Left renal pelvis (tissue), 4 donors: ENCODE measurements around the gene LAMC3. TPM values are rescaled to one million over a fixed set of nuclear protein-coding genes. Genes with fewer than 3 reads are reported as not detected.
"Not testable (repeated sequence)": the region's sequence is repeated elsewhere in the genome, so short reads cannot be mapped to it uniquely, and the experiment has no call there.

ENCODE experiments used
- DNase-seq, 4 donors: peaks; one replicate each; pipeline ENCODE4 v3.0.0-alpha.2; 2013; ENCODE audit warnings: low read depth in 4 of 4, low spot score in 3 of 4
- polyA plus RNA-seq, 4 donors: library from polyadenylated mRNA; unstranded; fragments of 120-200 nt; gene quantifications; one replicate each; pipeline ENCODE4 v1.2.1, GENCODE V29; 2013; ENCODE audit not compliant: insufficient read length in 4 of 4

LAMC3 gene
- polyA plus RNA-seq, 4 donors, result 1.8 to 33.9 (median 23.3) TPM

DNA sequence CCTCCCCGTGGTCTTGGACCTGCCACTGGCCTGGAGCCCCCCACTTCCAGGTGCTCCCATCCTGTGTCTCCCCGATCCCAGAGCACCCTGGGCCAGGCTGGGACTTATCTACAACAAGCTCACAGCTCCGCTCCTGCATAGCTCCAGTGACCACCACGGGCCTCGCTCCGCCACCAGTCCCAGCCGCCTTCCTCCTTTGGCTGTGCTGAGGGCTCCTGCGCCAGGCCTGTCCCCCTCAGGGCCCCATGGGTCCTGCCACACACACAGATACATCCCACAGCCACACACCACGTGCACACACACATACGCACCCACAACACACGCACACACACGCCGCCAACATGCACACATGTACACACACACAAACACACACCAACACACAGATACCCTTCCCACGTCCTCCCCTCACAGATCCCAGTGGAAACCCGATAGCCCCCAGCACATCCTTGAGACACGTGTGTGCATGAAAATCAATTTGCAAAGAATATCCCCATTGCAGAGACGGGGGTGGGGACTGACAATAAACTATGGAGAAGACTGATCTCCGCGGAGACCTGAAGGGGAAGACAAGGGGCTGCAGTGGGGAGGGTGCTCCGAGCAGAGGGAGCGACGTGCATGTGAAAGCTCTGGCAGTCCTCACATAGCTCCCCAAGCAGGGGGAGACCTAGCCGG, 18.5 kb upstream of the LAMC3 start:
- no peak for DNase-seq

DNA sequence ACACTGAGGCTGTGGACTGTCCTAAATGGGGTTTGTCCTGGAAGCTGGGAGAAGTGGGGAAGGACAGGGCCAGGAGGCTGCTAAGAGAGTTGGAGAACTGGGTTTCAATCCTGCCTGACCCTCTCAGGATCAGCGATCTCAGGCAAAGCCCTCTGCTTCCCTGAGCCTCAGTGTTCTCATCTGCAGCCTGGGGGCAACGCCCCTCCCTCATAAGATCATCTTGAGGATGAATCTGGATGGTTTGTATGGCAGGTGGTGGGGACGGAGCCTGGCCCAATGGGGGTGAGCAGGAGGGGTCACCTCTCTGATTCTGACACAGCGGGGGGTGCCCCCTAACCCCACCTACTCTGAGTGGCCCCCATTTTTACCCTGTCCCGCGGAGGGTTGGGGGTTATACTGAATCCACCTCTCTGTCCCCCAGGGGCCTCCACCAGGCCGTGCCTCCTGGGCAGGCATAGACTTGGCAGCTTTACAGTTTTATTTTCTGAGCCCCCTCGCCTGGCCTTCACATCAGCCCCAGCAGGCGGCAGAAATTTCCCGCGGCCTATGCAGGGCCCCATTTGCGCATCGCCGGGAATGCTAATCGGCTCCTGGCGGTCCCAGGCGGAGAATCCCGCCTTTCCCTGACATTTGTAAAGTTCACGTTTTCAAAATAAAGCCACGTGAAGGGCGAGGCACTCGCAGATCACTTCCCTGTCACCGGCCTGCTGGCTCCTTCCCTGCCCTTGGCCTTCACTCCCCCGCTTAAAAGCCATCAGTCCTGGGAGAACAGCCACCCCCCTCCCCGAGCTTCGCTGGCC, 17.8 kb upstream of the LAMC3 start:
- DNase-seq, result no peak

DNA sequence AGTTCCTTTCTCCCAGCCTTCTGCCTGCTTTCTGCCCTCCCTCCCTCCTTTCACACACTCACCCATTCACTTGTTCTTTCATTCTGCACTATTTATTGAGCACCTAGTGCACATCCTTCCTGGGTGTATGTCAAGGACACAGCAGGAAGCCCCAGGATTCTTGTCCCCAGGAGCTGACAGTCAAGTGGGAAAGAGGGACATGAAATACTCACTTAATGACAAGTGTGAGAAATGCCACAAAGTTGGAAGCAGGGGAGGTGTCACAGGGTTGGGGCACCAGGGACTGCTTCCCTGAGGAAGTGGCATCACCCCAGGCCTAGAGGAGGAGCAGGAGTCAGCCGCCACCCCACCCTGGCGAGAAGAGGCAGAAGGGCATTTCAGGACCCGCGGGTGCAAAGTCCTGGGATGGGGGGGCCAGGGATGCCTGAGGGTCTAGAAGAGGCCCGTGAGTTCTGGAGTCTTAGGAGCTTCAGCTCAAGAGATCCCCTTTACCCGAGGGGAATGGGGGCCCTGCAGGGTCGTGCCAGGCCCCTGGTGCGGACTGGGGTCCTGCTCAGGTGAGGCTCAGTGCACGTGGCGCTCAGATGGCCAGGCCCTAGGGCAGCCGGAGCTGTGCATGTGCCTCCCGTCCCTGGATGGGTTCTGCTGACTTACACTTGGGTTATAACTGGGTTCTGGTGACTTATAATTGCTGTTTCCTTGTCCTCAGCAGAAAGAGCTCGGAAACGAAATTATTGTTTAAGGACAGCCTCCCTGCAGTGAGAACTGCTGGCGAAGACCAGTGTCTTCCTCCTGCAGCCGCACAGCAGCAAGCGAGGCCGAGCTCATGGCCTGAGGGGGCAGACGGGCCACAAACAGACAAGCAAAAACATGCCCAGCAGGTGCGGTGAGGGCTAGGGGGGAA, 16.9 kb upstream of the LAMC3 start:
- no peak for DNase-seq

DNA sequence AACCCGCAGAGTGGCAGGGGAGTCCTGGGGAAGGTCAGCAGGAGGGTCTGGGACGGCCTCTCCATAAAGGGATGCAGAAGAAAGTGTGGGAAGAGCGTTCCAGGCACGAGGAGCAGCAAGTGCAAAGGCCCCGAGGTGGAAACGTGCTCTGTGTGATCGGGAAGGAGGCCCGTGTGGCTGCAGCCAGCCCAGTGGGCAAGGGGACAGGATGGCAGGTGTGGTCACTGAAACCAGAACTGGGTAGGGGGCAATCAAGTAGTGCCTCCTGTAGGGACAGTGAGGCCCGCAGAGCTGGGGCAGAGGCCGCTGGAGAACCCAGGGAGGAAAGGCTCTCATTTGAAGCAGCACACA, 16.3 kb upstream of the LAMC3 start:
- no peak for DNase-seq

DNA sequence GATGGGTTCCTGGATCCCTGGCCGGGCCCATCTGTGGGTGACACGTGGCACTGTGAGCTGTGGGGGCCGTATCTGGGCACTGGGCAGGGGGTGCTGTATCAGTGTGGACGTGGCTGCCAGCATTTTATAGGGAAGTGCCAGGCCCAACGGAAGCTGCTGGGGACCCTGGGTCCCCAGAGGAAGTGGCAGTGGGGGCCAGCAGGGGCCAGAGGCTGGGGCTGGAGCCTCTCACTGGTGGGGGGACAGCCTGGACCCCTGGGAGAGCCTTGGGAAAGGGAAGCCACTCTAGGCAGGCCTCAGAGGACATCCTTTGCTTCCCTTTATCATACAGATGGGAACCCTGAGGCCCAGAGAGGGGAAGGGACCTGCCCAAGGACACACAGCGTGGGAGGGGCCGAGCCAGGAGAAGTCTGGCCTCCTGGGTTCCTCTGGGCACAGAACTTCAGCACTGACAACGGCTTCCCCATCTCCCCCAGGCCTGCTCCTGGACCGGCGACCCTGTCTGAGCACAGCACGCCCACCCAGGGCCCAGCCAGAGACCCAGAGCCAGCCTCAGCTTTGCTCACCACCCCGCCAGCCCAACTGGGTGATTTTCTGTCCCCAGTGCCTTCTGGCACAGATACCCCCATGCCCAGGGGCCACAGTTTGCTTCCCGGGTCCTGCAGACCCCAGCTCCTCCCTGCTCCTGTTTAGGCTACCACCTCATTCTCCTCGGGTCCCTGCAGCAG, 15.5 kb upstream of the LAMC3 start:
- no peak for DNase-seq

DNA sequence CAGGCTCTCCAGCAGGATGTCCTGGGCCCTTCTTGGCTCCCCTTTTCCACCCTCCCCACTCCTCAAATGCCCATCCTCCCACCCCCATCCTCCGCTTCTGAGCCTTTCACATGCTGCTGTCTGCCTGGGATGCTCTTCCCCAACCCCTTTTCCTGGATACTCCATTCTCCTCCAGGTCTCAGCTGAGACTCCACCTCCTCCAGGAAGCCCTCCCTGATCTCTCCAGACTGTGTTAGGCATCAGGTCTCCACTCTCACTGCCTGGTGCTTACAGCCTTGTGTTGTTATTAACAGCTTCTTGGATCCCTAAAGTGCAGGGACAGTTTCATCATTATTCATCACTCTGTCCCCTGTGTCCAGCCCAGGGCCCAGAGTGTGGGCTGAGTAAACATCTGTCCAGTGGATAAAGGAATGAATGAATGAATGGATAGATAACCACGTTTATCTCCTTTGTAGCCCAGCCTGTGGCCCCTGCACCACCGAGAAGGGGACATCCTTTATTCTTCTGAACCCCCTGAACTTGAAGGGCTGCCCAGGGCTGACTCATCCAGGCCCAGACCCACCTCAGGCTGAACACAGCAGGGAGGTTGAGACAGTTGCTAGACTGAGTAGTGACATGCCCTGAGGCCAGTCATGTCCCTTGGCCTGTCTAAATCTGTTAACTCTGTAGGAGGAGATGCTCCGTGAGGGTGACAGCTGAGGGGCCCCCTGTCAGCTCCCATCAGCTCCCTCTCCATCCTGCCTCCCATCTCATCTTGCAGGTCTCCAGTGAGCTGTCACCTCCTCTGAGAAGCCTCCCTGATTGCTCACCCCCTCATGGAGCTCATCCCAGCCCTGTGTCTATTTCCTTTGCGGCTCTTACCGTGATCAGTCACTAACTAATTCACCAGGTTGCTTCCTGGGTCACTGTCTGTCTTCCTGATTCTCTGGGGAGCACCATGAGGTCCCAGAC, 14.6 kb upstream of the LAMC3 start:
- DNase-seq, result no peak

DNA sequence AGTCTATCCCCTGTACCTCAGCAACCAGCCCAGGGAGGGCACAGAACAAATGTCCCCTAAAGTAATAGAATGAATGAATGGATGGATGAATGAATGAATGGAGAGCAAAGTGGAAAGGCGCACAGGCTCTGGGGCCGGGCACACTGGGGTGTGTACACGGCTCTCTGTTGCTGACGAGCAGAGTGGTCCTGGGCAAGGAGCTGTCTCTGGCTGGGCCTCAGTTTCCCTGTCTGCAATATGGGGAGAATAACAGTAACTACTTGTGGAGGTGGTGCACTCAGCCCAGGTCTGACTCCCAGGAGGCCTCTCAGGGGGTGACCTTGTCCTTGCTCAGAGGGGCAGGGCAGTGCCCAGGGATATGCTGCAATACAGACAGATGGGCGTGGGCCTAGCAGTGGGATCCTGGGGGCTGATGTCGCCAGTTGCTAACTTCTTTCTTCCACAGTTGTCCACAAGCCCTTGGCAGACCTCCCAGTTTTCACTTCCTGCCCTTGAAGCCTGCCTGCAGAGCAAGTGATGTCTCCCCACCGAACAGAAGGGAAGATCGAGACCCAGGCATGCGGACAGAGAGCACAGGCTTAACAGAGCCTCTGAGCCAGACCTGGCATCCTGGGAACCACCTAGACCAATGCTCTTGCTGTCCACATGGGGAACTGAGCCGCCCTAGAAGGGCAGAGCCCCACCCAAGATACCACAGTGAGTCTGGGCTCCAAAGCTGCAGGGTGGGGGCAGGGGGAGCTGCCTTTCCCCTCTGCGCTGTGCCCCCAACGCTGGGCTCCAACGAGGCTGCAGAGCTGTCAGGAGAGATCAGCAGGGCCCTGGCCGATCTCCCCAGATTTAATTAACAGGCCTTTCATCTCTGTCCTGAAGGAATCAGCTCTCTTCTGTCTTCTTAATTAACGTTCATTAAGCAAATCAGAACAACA, 13.6 kb upstream of the LAMC3 start:
- no peak for DNase-seq

DNA sequence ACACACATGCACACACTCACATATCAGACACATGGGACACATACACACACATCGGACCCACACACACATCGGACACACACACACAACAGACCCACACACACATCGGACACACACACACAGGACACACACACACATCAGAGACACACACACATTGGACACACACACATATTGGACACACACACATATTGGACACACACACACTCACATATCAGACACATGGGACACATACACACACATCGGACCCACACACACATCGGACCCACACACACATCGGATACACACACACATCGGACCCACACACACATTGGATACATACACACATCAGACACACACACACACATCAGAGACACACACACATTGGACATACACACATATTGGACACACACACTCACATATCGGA, 12.8 kb upstream of the LAMC3 start:
- DNase-seq, result no peak

DNA sequence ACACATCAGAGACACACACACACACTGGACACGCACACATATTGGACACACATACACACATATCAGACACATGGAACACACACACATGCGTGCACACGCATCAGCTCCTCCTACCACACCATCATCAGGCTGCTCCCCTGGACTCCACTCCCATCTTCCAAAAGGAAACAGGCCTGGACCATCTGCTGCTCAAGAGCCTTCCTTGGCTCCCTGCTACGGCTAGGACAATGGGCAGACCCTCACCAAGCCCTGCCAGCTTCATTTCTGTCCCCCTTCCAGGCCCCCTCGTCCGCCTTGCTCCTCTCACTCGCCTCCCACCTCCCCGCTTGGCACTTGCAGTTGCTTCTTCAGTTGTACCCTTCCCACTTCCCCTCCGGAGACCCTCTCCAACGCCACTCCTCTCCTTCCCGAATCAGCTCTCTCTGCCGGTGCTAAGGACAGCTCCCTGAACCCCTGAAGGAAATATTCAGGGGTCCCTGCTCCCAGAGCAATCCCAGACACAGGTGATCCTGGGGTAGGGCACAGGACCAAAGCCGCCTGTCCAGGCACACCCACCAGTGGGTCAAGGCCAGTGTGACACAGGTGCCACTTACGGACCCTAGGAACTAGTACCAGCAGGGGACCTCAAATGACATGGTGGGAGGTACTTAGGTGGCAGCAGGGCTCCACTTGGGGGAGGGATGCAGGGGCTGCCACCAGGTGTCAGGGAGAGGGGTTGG, 12.1 kb upstream of the LAMC3 start:
- no peak for DNase-seq

DNA sequence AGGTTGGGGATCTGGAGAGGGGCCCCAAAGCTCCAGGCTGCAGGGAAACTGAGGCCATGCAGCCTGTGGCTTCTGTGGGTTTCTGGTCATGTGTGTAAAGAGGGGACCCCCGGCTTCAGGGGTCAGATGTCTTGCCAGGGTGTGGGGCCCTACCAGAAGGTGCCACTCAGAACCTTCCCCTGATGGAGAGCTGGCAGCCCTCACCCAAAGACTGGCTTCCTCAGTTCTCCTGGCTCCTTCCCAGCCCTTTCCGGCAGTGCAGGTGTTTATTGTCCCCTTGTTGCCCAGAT, 11.6 kb upstream of the LAMC3 start:
- DNase-seq, result no peak

DNA sequence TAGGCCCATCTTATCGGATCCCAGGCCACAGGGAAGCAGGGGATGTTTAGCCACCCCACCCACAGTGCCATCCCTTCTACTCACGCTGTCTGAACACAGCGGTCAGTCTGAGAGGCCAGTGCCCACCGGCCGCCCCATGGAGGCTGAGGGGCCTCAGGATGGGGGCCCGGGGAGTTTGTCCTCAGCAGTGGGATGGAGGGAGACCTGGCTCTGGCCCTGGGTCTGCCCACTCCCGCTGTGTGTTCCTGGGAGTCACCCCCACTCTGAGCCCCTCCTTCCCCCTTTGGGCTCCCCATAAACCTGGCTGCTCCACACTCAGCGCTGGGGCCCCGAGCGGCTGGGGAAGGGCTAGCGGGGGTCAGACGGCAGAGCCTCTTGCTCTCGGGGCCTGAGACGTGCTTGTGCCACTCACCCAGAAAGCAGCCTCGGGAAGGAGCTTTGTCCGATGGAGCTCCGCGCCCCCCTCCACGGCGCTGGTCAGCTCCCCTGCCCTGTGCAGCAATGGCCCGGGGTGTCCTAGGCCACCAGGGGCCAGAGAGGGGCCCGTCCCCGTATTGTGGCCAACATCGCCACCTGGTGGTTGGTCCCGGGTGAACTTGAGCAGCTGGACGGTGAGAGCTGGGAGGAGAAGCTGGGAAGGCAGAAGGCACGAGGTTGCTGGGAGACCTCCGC, 10.9 kb upstream of the LAMC3 start:
- DNase-seq, result peak in 1 of 4 donors; percentile 54

DNA sequence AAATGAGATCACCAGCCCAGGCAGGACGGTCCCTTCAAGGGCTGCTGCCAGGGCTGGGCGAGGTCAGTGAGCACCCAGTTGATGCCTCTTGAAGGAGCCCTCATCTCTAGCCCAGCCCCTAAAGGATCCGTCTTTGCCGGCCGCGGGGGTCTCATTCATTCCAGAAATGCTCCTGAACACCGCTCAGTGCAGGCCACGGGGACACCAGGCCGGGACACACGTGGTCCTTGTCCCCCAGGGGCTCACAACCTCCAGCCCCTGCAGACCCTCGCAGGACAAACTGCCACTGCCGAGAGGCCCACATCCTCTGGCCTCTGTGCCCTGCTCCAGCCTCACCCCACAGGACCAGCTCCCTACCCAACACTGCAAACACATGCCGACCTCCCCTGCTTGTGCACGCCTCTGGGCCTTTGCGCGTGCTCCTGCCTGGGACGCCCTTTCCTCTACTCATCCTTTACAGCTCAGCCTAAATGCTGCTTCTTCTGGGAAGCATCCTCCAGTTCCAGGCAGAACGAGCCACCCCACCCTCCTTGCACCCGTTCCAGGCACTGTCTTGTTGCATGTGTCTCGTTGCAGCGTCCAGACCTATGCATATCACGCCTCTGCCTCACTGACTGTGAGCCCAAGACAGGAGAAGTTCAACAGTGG, 10.3 kb upstream of the LAMC3 start:
- DNase-seq, result no peak

DNA sequence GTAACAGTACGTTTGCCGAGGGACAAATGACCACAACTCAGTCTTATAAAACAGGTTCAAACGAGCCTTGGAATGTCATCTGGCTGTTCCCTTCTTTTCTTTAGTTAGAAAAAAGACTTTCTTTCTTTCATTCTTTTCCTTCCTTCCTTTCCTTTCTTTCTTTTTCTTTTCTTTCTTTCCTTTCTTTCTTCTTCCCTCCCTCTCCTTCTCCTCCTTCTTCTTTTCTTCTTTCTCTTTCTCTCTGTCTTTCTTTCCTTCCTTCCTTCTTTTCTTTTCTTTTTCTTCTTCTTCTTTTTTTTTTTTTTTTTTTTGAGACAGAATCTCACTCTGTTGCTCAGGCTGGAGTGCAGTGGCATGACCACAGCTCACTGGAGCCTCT, 9.7 kb upstream of the LAMC3 start:
- no peak for DNase-seq

DNA sequence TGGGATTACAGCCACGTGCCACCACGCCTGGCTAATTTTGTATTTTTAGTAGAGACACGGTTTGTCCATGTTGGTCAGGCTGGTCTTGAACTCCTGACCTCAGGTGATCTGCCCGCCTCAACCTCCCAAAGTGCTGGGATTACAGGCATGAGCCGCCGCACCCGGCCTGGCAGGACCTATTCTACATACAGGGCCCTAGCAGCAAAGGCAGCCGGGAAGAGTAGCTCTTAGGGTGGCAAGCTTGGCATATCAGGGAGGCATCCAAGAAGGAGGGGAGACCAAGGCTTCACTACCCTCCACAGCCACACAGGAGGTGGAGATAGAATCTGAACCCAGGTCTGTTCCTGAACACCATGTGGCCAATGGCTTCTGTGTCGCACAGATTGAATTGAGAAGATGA, 8.4 kb upstream of the LAMC3 start:
- not testable (repeated sequence) for DNase-seq

DNA sequence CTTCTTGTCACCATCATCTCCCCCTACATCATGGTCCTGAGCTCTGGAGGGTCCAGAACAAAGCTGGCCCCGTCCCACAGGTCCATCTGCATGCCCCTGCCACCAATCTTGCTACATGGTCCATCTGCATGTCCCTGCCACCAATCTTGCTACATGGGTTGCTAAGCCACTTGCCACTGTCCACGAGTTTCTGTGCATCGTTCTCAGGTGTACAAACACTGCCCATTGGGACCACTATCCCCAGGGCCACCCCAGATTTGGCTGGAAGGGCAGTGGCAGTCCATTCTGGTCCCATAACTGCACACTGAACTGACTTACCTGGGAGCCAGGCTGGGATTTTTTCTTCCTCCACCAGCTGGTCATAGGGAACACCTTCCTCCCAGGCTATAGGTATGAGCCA, 8.0 kb upstream of the LAMC3 start:
- DNase-seq, result no peak

DNA sequence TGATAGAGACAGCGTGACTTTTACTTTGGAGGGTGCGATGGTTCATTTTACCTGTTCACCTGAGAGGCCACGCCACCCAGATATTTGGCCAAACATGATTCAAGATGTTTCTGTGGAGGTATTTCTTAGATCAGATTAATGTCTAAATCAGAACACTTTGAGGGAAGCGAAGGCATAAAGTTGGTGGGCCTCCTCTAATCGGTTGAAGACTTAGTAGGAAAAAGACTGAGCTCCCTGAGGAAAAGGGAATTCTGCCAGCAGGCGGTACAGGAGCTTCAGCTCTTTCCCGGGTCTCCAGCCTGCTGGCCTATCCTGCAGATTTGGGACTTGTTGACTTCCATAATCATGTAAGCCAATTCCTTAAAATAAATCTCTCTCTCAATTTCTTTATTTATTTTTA, 7.0 kb upstream of the LAMC3 start:
- DNase-seq, result no peak

DNA sequence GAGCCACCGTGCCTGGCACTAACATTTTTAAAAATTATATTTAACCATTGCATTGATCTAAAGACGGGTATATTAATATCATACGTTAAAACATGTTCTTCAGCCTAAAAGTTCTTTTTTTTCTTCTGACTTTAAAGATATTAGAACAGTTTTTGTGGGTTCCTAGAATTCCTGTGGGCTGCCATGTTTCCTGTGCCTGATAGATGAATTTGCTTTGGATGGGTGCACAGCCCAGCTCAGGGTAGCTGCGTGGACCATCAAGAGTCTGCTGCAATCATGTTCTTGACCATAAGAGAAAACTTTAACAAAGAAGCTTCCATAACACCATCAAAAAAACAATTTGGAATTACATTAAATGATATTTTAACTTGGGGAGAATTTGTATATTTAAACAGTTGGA, 2.4 kb upstream of the LAMC3 start:
- no peak for DNase-seq
